GM19351 (cell line): Measurements from ENCODE around the gene MPPED2.

Experiments
- ATAC-seq: cut with Tn5 transposase; IDR thresholded peaks from one replicate; pipeline ENCODE4 v1.9.1; 2021; ENCODE audit warnings: mild to moderate bottlenecking, moderate library complexity; ENCODE audit not compliant: unreplicated experiment

MPPED2 gene

DNA sequence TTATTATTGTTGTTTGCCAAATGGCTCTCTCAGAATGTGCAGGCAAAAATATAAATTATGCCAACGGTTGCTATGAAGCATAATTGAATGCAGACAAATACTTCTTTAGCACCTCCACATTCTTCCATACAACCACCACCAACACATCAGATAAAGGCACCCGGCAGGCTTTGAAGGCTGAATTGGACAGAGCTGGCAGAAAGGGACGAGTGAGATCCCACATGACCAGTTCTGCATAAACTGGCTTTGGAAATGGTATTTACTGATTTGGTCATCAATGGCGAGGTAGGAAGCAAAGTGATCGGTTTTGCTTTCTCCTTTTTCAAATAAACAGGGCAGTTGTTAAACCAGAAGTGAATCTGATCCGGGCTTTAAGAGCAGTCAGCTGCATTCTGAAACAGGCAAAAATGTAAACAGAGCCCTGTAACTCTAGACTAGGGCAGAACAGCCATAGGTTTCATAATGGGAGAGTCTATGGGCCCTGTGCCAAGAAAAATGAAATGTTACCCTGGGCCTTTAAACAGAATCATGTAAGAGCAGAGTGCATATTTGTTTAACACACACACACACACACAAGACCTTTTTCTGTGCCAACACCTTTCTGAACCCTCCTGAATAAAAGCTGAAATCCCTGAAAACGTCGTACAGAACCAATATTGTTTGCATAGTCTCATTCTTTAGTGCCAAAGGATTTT, 97.7 kb downstream of the MPPED2 start:
- ATAC-seq: no peak

DNA sequence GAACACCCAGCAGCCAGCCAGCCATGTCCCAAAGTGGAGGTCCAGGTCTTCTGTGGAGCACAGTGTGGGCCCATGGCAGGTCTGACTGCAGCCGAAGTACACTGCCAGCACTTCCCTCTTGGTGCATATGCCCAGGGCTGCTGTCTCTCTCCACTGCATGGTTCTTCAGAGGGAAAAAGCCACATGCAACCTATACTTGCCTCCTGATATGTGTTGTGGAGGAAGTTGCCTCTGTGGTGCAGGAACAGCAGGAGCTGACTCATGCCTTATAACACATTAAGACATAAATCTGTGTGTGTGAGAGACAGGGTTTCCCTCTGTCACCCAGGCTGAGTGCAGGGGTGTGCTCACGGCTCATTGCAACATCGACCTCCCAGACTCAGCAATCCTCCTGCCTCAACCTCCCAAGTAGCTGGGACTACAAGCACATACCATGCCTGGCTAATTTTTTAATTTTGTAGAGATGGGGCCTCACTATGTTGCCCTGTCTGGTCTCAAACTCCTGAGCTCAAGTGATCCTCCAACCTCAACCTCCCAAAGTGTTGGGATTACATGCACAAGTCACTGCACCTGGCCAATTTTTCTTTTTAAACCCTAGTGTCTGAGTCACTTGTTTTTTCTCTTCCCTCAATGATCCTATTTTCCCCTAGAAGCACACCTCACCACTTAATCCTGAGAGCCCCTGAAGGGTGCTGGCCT, 98.8 kb downstream of the MPPED2 start:
- no peak for ATAC-seq

GRCh38 chr11:30485756-30486155, 100.4 kb downstream of the MPPED2 start:
- ATAC-seq: no peak

DNA sequence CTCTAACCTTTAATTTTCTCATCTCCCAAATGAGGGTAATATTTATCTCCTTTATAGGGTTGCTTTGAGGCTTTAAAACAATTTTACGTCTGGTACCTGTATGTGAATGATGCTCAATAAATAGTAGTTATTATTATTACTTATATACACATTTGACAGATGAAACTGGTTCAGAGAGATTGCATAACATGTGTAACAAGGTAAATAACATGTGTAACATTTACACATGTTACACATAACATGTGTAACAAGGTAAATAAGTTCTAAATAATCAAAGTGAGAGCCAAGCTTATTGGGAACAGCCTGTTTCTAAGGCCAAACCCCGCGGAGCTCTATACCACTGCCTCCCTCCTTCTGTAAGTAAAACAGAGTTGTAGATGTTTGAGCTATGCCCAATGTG, 100.9 kb downstream of the MPPED2 start:
- ATAC-seq: no peak

- no peak for ATAC-seq
Observed at GRCh38 chr11:30483056-30483455, 103.1 kb downstream of the MPPED2 start.

DNA sequence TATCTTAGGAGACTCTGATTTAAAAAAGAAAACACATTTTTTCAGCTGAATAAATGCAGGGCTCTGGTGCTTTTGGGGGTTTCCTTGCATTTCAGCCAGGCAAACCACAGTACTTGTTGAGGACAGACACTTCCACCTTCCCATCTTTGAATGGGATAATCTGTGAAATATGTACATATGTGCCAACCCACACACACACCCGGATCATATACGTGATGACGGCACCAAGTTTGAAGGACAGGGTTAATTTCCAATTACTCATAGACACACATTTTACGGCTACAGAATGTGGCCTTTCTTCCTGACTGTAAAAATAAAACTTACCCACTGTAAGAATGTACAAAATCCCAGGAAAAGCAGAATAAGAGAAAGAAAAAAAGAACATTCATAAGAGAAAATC, 104.4 kb downstream of the MPPED2 start:
- no peak for ATAC-seq

GRCh38 chr11:30481330-30481729, 104.8 kb downstream of the MPPED2 start:
- ATAC-seq: no peak

DNA sequence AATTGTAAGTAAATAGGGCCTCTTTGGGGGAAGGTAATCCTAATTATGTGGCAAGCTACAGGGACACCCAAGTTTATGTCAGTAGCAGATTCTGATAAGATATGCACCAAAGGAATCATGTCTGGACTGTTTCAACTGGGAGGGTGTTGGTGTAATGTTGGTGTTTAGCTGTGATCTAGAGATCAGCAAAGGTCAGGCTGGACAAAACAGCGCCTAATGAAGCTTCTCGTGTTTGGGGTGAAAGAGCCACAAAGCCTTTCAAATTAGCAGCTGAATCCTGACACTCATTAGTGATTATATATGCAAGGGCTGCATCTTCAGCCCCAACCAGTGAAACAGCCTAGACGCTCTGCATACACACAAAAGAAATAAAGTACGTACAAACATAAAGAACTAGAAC, 106.3 kb downstream of the MPPED2 start:
- ATAC-seq: no peak

DNA sequence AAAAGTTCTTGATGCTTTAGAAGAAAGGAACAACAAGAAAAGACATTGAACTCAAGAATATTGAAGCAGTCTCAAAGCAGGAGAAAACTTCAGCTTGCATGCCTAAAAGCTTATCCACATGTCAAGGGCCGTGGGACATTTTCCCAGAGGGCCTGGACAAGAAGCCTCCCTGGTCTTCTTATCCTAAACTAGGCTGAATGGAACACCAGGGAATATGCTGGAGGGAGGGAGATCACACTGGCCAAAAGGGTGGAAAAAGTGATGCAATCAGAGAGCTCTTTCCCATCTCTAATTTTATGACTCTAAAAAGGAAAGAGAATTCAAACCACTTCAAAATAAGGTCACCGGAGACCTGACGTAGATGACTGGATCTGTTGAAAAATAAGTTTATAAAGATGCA, 107.2 kb downstream of the MPPED2 start:
- no peak for ATAC-seq

GRCh38 chr11:30477061-30477460, 109.1 kb downstream of the MPPED2 start:
- no peak for ATAC-seq

GRCh38 chr11:30474151-30474954, 111.8 kb downstream of the MPPED2 start:
- no peak for ATAC-seq

GRCh38 chr11:30471244-30471643, 114.9 kb downstream of the MPPED2 start:
- ATAC-seq: no peak

DNA sequence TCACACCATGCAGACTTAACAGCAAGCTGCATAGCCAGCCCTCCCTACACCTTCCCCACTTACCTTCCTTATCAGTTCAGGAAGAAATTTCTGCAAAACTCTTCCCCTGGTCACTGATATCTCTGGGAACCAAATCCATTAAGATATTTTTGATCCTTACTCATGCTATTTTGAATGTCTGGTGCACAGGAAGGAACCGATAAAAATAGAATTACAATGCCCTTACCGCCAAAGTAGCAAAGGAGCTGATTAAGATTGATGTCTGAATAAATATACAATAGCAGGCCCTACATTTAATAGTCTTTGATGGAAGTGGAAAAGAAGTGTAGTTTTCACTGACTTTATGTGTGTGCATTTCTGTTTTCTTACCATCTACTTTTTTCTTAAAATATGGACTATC, 117.3 kb downstream of the MPPED2 start:
- ATAC-seq: no peak

DNA sequence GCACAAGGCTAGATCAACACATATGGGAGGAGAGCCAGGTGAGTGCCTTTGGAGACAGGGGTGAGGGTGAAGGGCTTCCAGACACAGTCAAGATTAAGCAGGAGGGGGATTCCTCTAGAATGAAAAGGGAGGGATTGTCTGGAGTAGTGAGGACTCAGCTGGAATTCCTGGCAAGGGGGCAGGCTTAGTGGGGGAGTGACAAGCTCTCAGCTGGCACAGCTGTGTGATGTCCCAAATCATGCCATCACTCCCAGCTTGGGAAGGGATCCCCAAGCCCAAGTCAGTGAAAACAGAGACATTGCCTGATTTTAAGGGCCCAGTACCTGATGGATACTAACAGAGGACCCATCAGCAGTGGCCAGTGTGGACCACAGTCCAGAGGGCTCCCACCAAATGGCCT, 119.0 kb downstream of the MPPED2 start:
- ATAC-seq: no peak

DNA sequence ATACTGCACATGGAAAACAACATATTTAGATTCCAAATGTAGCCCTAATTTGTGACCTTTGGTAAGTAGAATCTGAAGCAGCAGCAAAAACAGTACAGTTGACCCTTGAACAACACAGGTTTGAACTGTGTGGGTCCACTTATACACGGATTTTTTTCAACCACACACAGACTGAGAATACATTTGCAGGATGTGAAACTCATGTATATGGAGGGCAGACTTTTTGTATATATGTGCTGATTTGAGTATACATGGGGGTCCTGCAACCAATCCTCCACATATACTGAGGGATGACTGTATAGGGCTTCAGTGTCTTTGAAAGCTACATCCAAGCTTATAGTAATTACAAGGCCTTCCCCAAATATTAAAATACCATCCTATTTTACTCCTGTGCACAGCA, 120.5 kb downstream of the MPPED2 start:
- peak; percentile 61 for ATAC-seq

- no peak for ATAC-seq
Observed at GRCh38 chr11:30465192-30465591, 121.0 kb downstream of the MPPED2 start.

DNA sequence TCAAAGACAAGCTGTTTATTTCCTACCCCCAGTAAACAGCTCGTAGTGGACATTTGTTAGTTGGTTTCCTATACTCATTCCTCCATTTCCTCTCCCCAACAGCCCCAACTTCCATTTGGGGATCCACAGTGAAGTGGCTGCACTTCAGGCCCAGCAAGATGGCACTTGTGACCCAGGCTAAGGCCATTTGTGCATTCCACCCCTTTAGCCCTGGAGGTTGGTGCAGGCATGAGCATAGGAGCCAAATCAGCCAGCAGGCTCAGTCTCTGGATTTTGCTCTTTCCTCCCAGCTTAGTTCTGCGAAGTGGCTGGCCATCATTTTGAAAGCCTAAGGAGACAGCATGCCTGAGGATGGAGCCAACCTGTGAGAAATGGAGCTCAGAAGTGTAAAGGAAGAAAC, 122.9 kb downstream of the MPPED2 start:
- ATAC-seq: no peak

DNA sequence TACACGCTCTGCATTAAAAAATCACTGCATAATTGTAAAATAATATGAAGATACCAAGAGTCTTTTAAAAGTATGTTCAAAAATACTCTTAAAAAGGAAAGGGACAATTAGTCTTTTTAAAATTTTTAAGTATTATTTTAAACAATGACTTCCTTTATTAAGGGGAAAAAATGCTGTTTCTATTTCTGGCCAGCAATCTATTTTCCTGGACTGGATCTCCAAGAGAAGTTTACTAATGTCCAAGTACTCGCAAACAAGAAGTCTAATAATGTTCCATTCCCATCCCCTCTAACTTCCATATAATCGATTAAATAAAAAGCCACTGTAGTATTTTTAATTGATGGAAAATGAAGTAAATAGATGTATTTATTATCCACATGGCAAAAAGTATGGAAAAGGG, 123.7 kb downstream of the MPPED2 start:
- ATAC-seq: no peak

GRCh38 chr11:30459821-30460220, 126.3 kb downstream of the MPPED2 start:
- ATAC-seq: no peak

DNA sequence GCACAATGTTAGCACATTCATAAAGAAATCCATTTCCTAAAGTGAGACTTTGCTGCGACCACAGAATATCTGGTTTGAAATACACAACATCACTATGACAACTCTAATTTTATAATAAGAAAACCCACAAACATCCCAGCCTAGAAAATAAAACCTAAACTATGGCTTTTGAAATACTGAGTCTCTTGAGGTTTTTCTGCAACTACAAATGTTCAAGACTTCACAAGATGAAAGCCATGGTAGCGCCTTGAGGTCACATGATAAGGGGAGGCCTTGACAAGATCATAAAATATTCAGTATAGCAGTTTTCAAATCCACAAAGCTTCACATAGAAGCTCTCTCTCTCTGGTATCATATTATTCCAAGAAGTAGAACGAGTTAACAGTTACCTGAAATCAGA, 126.8 kb downstream of the MPPED2 start:
- no peak for ATAC-seq

DNA sequence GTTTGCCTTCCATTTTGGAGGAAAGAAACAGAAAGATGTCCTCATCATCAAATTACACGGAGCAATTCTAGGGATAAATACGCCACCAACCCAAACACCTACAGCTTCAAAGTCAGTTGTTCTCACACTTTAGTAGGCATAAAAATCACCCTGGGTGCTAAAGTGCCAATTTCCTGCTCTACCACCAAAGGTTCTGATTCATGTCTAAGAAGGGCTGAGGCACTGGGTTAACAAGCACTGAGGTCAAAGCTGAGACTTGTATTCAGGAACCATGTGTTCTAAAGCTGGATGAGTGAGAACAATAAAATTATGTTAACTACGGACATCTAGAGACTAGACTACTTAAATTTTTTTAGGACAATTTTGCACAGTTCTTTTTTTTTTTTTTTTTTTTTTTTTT, 127.6 kb downstream of the MPPED2 start:
- no peak for ATAC-seq

DNA sequence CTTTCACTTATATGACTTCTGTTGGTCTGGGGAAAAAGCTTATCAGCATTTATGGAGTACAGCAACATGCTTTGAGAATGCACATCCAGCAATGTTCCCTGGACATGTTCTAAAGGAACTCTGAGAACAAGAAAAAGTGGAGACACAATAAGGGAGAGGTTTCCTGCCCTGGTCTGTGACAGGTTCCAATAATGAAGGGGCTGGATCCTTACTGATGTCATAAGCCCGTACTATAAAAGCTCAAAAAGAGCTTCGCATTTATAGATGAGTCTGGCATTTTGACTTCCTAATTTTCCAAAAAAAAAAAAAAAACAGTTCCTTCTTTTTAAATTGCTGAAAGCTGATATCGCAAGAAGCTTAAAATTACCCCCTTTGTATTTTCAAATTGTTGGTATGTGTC, 129.1 kb downstream of the MPPED2 start:
- no peak for ATAC-seq
